Fibroblast of the aortic adventitia (primary cell): ENCODE results near the gene MAML3. TPM values are rescaled to one million over a fixed set of nuclear protein-coding genes. Genes with fewer than 3 reads are reported as not detected.

Source experiments
- DNase-seq: peaks from one replicate; pipeline ENCODE4 v3.0.0-alpha.2; 2010; ENCODE audit warnings: low read depth
- H3K4me3 ChIP-seq: 2 replicates; pipeline ENCODE4 v1.5.1; 2011; ENCODE audit warnings: low read depth, mild to moderate bottlenecking, control low read depth, low read length, moderate library complexity
- CTCF ChIP-seq: IDR thresholded peaks from 2 replicates; pipeline ENCODE4 v1.5.1; 2011; ENCODE audit warnings: mild to moderate bottlenecking, low read length, control low read depth, inconsistent platforms; ENCODE audit not compliant: insufficient read depth
- total RNA-seq: library from RNA; depleted of rRNA; stranded (reverse); fragments of >200 nt; gene quantifications from 2 replicates; pipeline ENCODE4 v1.2.3, GENCODE V29; 2012; ENCODE audit warnings: low replicate concordance

The MAML3 gene
- total RNA-seq, 1 donor: 4.6 TPM

GRCh38 chr4:140174543-140174942, 20.6 kb upstream of the MAML3 start:
- TF ChIP-seq CTCF: no peak
- H3K4me3 ChIP-seq: no peak overlapping the region
- DNase-seq: no peak

- no peak for DNase-seq
- TF ChIP-seq CTCF: no peak
- no peak overlapping the region for H3K4me3 ChIP-seq
Observed at GRCh38 chr4:140172960-140173359, 19.0 kb upstream of the MAML3 start.

- no peak overlapping the region for H3K4me3 ChIP-seq
- DNase-seq: no peak
- TF ChIP-seq CTCF: no peak
Observed at GRCh38 chr4:140170299-140170698, 16.3 kb upstream of the MAML3 start.

- TF ChIP-seq CTCF: no peak
- H3K4me3 ChIP-seq: no peak overlapping the region
- no peak for DNase-seq
Observed at GRCh38 chr4:140168936-140169335, 15.0 kb upstream of the MAML3 start.

- peak; percentile 53 for DNase-seq
- H3K4me3 ChIP-seq: no peak overlapping the region
- no peak for TF ChIP-seq CTCF
Observed at GRCh38 chr4:140168474-140168873, 14.5 kb upstream of the MAML3 start.

GRCh38 chr4:140163029-140163810, 9.2 kb upstream of the MAML3 start:
- TF ChIP-seq CTCF: no peak
- H3K4me3 ChIP-seq: peak overlapping the region; percentile 36
- DNase-seq: peak; percentile 84

- DNase-seq: no peak
- no peak for TF ChIP-seq CTCF
- H3K4me3 ChIP-seq: peak overlapping the region; percentile 36
Observed at GRCh38 chr4:140162596-140162995, 8.6 kb upstream of the MAML3 start.
